Breast epithelium (tissue), 4 donors: ENCODE data around the gene REV3L. TPM values are rescaled to one million over a fixed set of nuclear protein-coding genes. Genes with fewer than 3 reads are reported as not detected.

Experiments
- DNase-seq, 2 donors: peaks; one replicate each; pipeline ENCODE4 v3.0.0-alpha.2; 2019; ENCODE audit warnings: low spot score in 2 of 2
- H3K27ac ChIP-seq, 2 donors: fragments of 200-600 bp; sonication (generic) in 1 of 2; one replicate each; pipeline ENCODE4 v1.5.1; 2016 to 2019; ENCODE audit warnings: mild to moderate bottlenecking in 1 of 2
- H3K27me3 ChIP-seq, 2 donors: fragments of 200-600 bp; sonication (generic) in 1 of 2; one replicate each; pipeline versions ENCODE4 v1.5.1 to v1.6.0; 2017 to 2019; ENCODE audit warnings: control low read depth in 1 of 2, mild to moderate bottlenecking in 1 of 2
- H3K36me3 ChIP-seq: fragments of 200-600 bp; one replicate; pipeline ENCODE4 v1.5.1; 2019
- H3K4me1 ChIP-seq, 2 donors: fragments of 200-600 bp; sonication (generic); one replicate each; pipeline ENCODE4 v1.5.1; 2016 to 2019; ENCODE audit warnings: control low read depth in 1 of 2
- H3K4me3 ChIP-seq, 3 donors: fragments of 200-600 bp; sonication (generic); 1 replicate in 2 of 3; 2 replicates in 1 of 3; pipeline ENCODE4 v1.5.1; 2016 to 2019; ENCODE audit warnings: mild to moderate bottlenecking in 3 of 3, moderate library complexity in 2 of 3
- H3K9me3 ChIP-seq, 2 donors: fragments of 200-600 bp; sonication (generic) in 1 of 2; one replicate each; pipeline ENCODE4 v1.5.1; 2016 to 2019; ENCODE audit warnings: control low read depth in 1 of 2
- POLR2A ChIP-seq: fragments of 450-650 bp; IDR thresholded peaks from one replicate; pipeline ENCODE4 v1.6.1; 2016; ENCODE audit warnings: antibody characterized with exemption, mild to moderate bottlenecking, moderate library complexity
- POLR2AphosphoS5 ChIP-seq, 3 donors: sonication (generic); formaldehyde crosslinking; IDR thresholded peaks; one replicate each; pipeline ENCODE4 v1.6.1; 2017; ENCODE audit warnings: antibody characterized with exemption in 3 of 3
- intact Hi-C: fragments of 100-400 bp; cut with DNase I; formaldehyde crosslinking; loops from one replicate; pipeline ENCODE4 v1.15.1; 2023; ENCODE audit warnings: low total_unique reads
- total RNA-seq, 3 donors: library from RNA; depleted of rRNA; stranded (reverse); fragments of >200 nt; gene quantifications; one replicate each; pipeline ENCODE4 v1.1.0, GENCODE V29; 2016
- TF ChIP-seq, protein P1 (sequence below), 3 donors: fragments of 450-650 bp; IDR thresholded peaks; one replicate each; pipeline ENCODE4 v1.5.1; 2016 to 2017; ENCODE audit warnings: antibody characterized with exemption in 3 of 3, mild to moderate bottlenecking in 3 of 3, moderate library complexity in 3 of 3

REV3L gene
- total RNA-seq, 3 donors from 2014 or later = 50.3 to 108 (median 82.3) TPM

DNA sequence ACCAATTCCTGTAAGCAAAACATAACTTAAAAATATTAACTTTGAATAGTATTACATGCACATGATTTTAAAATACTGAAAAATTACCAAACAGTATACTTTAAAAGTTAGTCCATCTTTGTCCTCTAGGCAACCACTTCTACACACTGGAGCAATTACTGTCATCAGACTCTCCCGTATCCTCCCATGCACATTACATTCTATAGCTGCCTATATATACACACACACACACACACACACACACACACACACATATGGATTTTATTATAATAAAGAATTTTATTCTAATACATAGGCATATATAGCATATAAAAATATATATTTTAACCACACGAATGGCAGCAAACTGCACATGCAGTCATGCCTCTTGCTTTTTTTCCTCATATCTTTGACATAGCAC, 8.2 kb downstream of the REV3L start:
- no peaks in the 10 kb centered on the region for H3K27me3 ChIP-seq
- no peaks in the 10 kb centered on the region for H3K36me3 ChIP-seq
- peaks cover 0 to 6% of the 10 kb centered on the region in 2 donors for H3K4me1 ChIP-seq
- TF ChIP-seq, protein P1, sequence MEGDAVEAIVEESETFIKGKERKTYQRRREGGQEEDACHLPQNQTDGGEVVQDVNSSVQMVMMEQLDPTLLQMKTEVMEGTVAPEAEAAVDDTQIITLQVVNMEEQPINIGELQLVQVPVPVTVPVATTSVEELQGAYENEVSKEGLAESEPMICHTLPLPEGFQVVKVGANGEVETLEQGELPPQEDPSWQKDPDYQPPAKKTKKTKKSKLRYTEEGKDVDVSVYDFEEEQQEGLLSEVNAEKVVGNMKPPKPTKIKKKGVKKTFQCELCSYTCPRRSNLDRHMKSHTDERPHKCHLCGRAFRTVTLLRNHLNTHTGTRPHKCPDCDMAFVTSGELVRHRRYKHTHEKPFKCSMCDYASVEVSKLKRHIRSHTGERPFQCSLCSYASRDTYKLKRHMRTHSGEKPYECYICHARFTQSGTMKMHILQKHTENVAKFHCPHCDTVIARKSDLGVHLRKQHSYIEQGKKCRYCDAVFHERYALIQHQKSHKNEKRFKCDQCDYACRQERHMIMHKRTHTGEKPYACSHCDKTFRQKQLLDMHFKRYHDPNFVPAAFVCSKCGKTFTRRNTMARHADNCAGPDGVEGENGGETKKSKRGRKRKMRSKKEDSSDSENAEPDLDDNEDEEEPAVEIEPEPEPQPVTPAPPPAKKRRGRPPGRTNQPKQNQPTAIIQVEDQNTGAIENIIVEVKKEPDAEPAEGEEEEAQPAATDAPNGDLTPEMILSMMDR (IDR thresholded peaks at IDR 0.05) = no peak
- TF ChIP-seq POLR2A (no peak), POLR2AphosphoS5 (IDR thresholded peaks at IDR 0.05) (no peak)
- H3K27ac ChIP-seq = no peak overlapping the region
- DNase-seq = no peak
- H3K9me3 ChIP-seq = no peaks in the 10 kb centered on the region
- intact Hi-C loops = no loop called here
- H3K4me3 ChIP-seq = no peak overlapping the region

DNA sequence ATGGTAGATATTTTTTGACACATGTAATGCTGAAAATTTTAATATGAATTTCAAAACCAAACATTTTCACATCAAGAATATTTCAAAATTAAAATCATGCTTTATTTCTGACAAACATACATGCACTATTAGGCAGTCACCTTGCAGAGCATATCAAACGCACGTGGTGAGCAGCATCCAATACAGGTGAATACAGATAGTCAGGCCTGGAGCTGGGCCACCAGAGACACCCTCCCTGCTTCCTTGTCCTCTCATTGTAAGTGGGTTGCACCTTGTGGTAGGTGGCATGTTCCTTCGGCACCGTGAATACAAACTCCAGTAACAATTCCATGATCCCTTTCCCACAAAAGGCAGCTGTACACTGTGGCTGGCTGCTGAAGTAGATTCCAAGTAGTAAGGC, 8.9 kb downstream of the REV3L start:
- Histone ChIP-seq H3K27ac (no peak overlapping the region), H3K27me3 (no peaks in the 10 kb centered on the region), H3K9me3 (no peaks in the 10 kb centered on the region), H3K4me3 (no peak overlapping the region), H3K36me3 (no peaks in the 10 kb centered on the region), H3K4me1 (peaks cover 0 to 6% of the 10 kb centered on the region in 2 donors)
- no peak for DNase-seq
- TF ChIP-seq POLR2AphosphoS5 (IDR thresholded peaks at IDR 0.05) = no peak
- TF ChIP-seq, protein P1 (IDR thresholded peaks at IDR 0.05) = no peak
- no peak for TF ChIP-seq POLR2A
- intact Hi-C loops = no loop called here

DNA sequence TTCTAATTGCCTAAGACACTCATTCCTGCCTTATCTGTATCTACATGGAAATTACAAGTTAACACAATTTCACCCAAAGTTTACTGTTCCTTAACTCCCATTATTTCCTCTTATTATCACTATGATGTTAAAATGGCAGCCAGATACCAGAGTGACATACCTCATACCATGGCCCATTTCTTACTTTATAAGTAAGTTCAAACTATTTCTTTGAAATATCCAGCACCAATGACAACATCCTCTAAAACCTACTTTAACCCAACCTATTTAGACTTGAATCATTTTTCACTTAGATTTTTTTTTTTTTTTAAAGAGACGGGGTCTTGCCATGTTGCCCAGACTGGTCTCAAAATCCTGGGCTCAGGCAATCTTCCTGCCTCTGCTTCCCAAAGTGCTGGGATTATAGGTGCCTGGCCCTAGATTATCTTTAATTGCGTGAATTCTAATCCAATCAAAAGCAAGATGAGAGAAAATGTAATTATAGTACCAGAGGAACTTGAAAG, 10.0 kb downstream of the REV3L start:
- H3K4me1 ChIP-seq = peaks cover 0 to 3% of the 10 kb centered on the region in 2 donors
- TF ChIP-seq POLR2AphosphoS5 (IDR thresholded peaks at IDR 0.05) (no peak), POLR2A (no peak)
- TF ChIP-seq, protein P1 (IDR thresholded peaks at IDR 0.05) = no peak
- H3K27ac ChIP-seq = no peak overlapping the region
- no peak overlapping the region for H3K4me3 ChIP-seq
- no peaks in the 10 kb centered on the region for H3K36me3 ChIP-seq
- intact Hi-C loops = no loop called here
- no peaks in the 10 kb centered on the region for H3K27me3 ChIP-seq
- H3K9me3 ChIP-seq = no peaks in the 10 kb centered on the region
- DNase-seq = no peak

DNA sequence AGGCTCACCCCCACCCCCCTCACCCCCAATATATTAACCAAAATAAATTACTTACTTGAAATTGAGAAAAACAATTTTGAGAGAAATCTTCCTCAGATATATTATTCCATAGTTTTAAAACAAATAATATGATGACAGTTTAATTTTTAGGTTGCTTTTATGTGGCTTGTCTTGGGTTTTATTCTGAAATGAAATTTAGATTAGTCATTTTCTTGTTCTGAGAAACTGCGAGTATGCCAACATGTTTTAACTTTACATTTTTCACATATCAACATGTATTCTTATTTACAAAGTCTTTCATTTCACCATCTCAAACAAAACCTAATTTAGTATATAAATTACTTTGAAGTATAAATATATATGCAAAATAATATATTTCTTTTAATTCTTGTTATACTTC, 11.1 kb downstream of the REV3L start:
- Histone ChIP-seq H3K4me1 (no peaks in the 10 kb centered on the region), H3K4me3 (no peak overlapping the region), H3K9me3 (no peaks in the 10 kb centered on the region), H3K27me3 (no peaks in the 10 kb centered on the region), H3K27ac (no peak overlapping the region), H3K36me3 (no peaks in the 10 kb centered on the region)
- TF ChIP-seq POLR2AphosphoS5 (IDR thresholded peaks at IDR 0.05) (no peak), POLR2A (no peak)
- TF ChIP-seq, protein P1 (IDR thresholded peaks at IDR 0.05) = no peak
- no peak for DNase-seq
- intact Hi-C loops = no loop called here

DNA sequence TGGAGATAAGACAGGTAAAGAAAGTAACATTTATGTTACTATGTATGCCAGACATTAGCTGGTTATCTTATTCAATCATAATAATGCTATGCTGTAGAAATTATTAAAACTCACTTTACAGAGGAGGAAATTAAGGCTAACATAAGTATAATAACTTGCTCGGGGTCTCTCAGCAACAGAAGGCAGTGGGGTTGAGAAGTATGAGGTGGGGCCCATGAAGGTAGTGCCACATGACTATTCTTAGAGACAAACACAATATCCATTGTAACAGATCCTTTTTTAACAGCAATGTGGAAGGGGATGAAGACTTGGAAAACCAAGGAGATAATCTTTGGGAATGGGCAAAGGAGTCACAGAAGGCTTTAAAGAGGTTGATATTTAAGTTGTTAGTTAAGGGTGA, 11.5 kb downstream of the REV3L start:
- no peaks in the 10 kb centered on the region for H3K27me3 ChIP-seq
- H3K4me3 ChIP-seq = no peak overlapping the region
- no peaks in the 10 kb centered on the region for H3K36me3 ChIP-seq
- no peak overlapping the region for H3K27ac ChIP-seq
- no peak for DNase-seq
- no peaks in the 10 kb centered on the region for H3K9me3 ChIP-seq
- no peaks in the 10 kb centered on the region for H3K4me1 ChIP-seq
- TF ChIP-seq POLR2AphosphoS5 (IDR thresholded peaks at IDR 0.05) = no peak
- intact Hi-C loops = no loop called here

DNA sequence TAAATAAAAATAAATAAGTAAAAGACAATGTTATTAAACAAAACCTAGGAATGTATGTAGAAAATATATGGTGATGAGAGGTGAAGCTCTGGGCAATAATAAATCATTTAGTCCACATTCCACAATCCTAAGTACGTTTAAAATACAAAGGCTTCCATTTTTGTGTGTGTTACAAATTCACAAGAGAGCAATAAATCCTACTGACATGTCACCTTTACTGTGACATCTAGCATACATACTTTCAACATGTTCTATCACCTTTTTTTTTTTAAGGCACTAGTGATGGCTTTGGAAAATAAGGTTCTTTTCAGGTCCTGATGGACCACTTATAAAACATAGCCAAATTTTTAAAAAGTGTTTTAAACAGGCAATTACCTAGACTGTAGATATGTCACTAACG, 12.0 kb downstream of the REV3L start:
- Histone ChIP-seq H3K4me3 (no peak overlapping the region), H3K4me1 (no peaks in the 10 kb centered on the region), H3K27me3 (no peaks in the 10 kb centered on the region), H3K36me3 (no peaks in the 10 kb centered on the region), H3K27ac (no peak overlapping the region), H3K9me3 (no peaks in the 10 kb centered on the region)
- no peak for TF ChIP-seq POLR2AphosphoS5 (IDR thresholded peaks at IDR 0.05)
- no peak for TF ChIP-seq POLR2A
- TF ChIP-seq, protein P1 (IDR thresholded peaks at IDR 0.05) = no peak
- intact Hi-C loops = no loop called here
- DNase-seq = no peak
